Body of pancreas (tissue), 4 donors: Measurements from ENCODE around the gene MNS1.

Experiments
- CTCF ChIP-seq, 7 experiments: fragments of 450-650 bp in 4 of 7; fragments of 200-600 bp in 3 of 7; sonication (generic) in 3 of 7; IDR thresholded peaks; one replicate each; pipeline ENCODE4 v1.5.1; 2016 to 2019; ENCODE audit warnings: antibody characterized with exemption in 7 of 7
- POLR2A ChIP-seq, 3 donors: fragments of 450-650 bp; IDR thresholded peaks; one replicate each; pipeline ENCODE4 v1.6.1; 2016; ENCODE audit warnings: antibody characterized with exemption in 3 of 3, mild to moderate bottlenecking in 2 of 3

- TF ChIP-seq CTCF (IDR thresholded peaks at IDR 0.05) (no peak), POLR2A (IDR thresholded peaks at IDR 0.05) (no peak)
These were observed 74.1 kb downstream of the MNS1 start for GRCh38 chr15:56390739-56391267.
